GM18517 (cell line): ENCODE measurements around the gene MYH14.

Source experiments
- ATAC-seq: cut with Tn5 transposase; IDR thresholded peaks from one replicate; pipeline ENCODE4 v1.9.1; 2021; ENCODE audit warnings: mild to moderate bottlenecking, moderate library complexity; ENCODE audit not compliant: unreplicated experiment

MYH14 gene

GRCh38 chr19:50255115-50255514, 51.7 kb downstream of the MYH14 start:
- ATAC-seq = no peak

GRCh38 chr19:50257141-50257540, 53.7 kb downstream of the MYH14 start:
- ATAC-seq = no peak

GRCh38 chr19:50258918-50259372, 55.5 kb downstream of the MYH14 start:
- ATAC-seq = no peak

GRCh38 chr19:50261446-50261970, 58.1 kb downstream of the MYH14 start:
- ATAC-seq = no peak

- ATAC-seq = no peak
Measured at GRCh38 chr19:50263176-50263575, 59.8 kb downstream of the MYH14 start.

GRCh38 chr19:50264483-50265186, 61.2 kb downstream of the MYH14 start:
- ATAC-seq = no peak

GRCh38 chr19:50266041-50266440, 62.6 kb downstream of the MYH14 start:
- no peak for ATAC-seq

- no peak for ATAC-seq
Measured at GRCh38 chr19:50266896-50267295, 63.5 kb downstream of the MYH14 start.

- ATAC-seq = no peak
Measured at GRCh38 chr19:50268041-50268440, 64.6 kb downstream of the MYH14 start.

- ATAC-seq = no peak
Measured at GRCh38 chr19:50268501-50268900, 65.1 kb downstream of the MYH14 start.

GRCh38 chr19:50269653-50270052, 66.2 kb downstream of the MYH14 start:
- ATAC-seq = no peak

- ATAC-seq = no peak
Measured at GRCh38 chr19:50272263-50272897, 69.0 kb downstream of the MYH14 start.

GRCh38 chr19:50273821-50274220, 70.4 kb downstream of the MYH14 start:
- no peak for ATAC-seq

GRCh38 chr19:50275577-50276368, 72.4 kb downstream of the MYH14 start:
- ATAC-seq = no peak

- ATAC-seq = no peak
Measured at GRCh38 chr19:50276370-50277063, 73.1 kb downstream of the MYH14 start.

GRCh38 chr19:50277966-50278580, 74.7 kb downstream of the MYH14 start:
- ATAC-seq = no peak

- ATAC-seq = no peak
Measured at GRCh38 chr19:50280074-50280473, 76.7 kb downstream of the MYH14 start.

- ATAC-seq = no peak
Measured at GRCh38 chr19:50280983-50281382, 77.6 kb downstream of the MYH14 start.

GRCh38 chr19:50281491-50281890, 78.1 kb downstream of the MYH14 start:
- no peak for ATAC-seq

GRCh38 chr19:50285833-50286232, 82.4 kb downstream of the MYH14 start:
- no peak for ATAC-seq
